Stimulated activated CD4-positive, alpha-beta T cell treated with anti-CD3 and anti-CD28 coated beads, Interleukin-2, amount 100 ng/mL, for 24 hours (primary cell): ENCODE results near the gene SH2D5.

Experiments
- DNase-seq, 2 donors: peaks; one replicate each; pipeline ENCODE4 v3.0.0-alpha.2; 2020

Gene SH2D5

GRCh38 chr1:20732588-20733359 is at the start of gene SH2D5:
Gene SH2D5, minus strand, starts transcription at chr1:20732703. Its CDS starts 4,659 bp downstream, at chr1:20728044.
- DNase-seq = peak; percentile 77

- DNase-seq = no peak
These were observed 43.2 kb upstream of the SH2D5 start for GRCh38 chr1:20775700-20776099.

- no peak for DNase-seq
These were observed 39.3 kb upstream of the SH2D5 start for GRCh38 chr1:20771780-20772179.

- DNase-seq = no peak
These were observed 38.0 kb upstream of the SH2D5 start for GRCh38 chr1:20770314-20771087.

GRCh38 chr1:20767271-20767670 is 34.8 kb upstream of the SH2D5 start:
- DNase-seq = no peak

- no peak for DNase-seq
These were observed 30.9 kb upstream of the SH2D5 start for GRCh38 chr1:20763417-20763816.

GRCh38 chr1:20760322-20760721 is 27.8 kb upstream of the SH2D5 start:
- no peak for DNase-seq

GRCh38 chr1:20753589-20753988 is 21.1 kb upstream of the SH2D5 start:
- DNase-seq = no peak

GRCh38 chr1:20751462-20751990 is 19.0 kb upstream of the SH2D5 start:
- no peak for DNase-seq

GRCh38 chr1:20742671-20743070 is 10.2 kb upstream of the SH2D5 start:
- DNase-seq = no peak

- no peak for DNase-seq
These were observed 8.3 kb upstream of the SH2D5 start for GRCh38 chr1:20740781-20741180.

GRCh38 chr1:20739225-20739624 is 6.7 kb upstream of the SH2D5 start:
- no peak for DNase-seq

- DNase-seq = no peak
These were observed 3.1 kb upstream of the SH2D5 start for GRCh38 chr1:20735581-20736111.

GRCh38 chr1:20733360-20733975 is 965 bp upstream of the SH2D5 start:
- no peak for DNase-seq

- DNase-seq = peak; percentile 63 to 73
These were observed 374 bp downstream of the SH2D5 start for GRCh38 chr1:20732071-20732587.

GRCh38 chr1:20731057-20731991 is 1.2 kb downstream of the SH2D5 start:
- peak in 1 of 2 donors; percentile 15 for DNase-seq

GRCh38 chr1:20730690-20731056 is 1.8 kb downstream of the SH2D5 start:
- no peak for DNase-seq

GRCh38 chr1:20729990-20730689 is 2.4 kb downstream of the SH2D5 start:
- no peak for DNase-seq

- no peak for DNase-seq
These were observed 3.2 kb downstream of the SH2D5 start for GRCh38 chr1:20729155-20729931.
